Suppressor macrophage treated with lipopolysaccharide for 1 hour (primary cell): ENCODE results near the gene CCR6.
"Not testable (repeated sequence)": the region's sequence is repeated elsewhere in the genome, so short reads cannot be mapped to it uniquely, and the experiment has no call there.

ENCODE experiments used
- DNase-seq, 3 donors: peaks; one replicate each; pipeline ENCODE4 v3.0.0-alpha.2; 2020 to 2022

Gene CCR6

DNA sequence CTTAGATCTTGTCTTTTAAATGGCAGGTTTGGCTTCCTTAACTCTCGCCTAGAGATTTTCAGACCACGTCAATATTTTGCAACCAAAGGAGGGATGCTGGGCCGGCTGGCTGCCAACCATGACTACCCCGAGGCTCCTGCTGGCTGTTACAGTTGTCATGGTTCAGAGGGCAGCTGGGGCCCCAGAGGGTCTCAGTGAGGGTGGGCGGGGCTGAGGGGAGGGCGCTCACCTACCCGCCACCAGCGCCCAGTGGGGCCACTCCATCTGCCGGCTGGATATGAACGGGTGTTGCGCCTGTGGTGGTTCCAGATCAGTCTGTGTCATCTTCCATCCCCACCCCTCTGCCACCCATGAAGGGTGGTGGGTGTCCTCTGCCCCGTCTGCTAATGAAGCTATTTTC lies 22.6 kb downstream of the CCR6 start:
- DNase-seq, result no peak

DNA sequence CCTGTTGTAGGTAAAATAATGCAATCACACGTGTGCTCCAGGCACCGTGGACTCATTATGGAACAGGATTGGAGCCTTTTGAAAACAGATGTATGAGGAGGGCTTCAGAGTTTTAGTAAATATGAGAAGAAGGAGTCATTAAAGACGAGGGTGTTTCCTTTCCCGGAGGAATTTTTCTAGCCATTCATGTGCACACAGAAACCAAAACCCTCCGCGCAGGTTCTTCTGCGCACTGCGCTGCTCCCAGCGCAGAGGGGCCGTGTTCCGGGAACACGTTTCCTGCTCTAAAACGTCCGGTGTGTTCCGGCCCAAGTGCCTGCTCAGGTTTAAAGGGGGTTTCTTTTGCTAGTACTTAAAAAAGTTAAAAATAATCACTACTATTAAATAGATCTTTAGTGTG lies 23.2 kb downstream of the CCR6 start:
- peak in 2 of 3 donors; percentile 20 to 30 for DNase-seq

- DNase-seq, result no peak
Observed at GRCh38 chr6:167146977-167147376, 24.1 kb downstream of the CCR6 start.

DNA sequence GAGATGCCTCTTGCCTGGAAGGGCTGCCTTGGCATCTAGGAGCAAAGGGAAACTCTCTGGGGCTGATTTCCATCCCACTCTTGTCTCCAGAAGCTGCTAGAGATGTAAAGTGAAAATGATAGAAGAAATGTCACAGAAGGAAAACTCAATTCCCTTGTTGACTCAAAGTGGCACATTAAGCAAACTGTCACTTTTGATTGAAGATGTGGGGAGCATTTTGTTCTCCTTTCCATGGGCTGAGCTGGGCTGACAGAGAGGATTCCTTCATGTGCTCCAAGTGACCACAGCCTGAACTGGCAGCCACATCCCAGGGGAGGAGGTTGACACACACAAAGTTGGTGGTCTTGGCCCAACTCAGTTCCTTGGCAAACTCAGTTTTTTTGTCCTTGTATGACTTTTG lies 25.1 kb downstream of the CCR6 start:
- DNase-seq, result peak; percentile 24 to 49 (median 36)

DNA sequence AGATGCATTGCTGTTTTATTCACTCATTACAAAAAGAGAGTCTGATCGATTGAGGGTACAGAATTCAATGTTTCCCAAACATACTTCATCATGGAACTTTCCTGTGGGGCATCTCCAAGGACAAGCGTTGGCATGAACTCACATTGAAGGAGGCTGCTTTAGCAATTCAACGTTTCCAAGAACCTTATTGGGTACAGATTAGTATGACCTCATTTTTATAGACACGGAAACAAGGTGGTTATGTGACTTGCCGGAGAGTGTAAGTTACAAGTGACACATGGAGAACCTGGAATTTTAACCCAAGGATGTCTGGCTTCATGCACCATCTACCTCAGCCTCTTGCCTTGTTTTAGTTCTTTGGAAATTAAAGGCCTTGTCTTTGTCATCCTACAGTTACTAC lies 26.1 kb downstream of the CCR6 start:
- no peak for DNase-seq

GRCh38 chr6:167150941-167151549 lies 28.1 kb downstream of the CCR6 start:
- DNase-seq, result peak; percentile 53 to 81 (median 79)

- DNase-seq, result no peak
Observed at GRCh38 chr6:167151648-167152047, 28.8 kb downstream of the CCR6 start.

- peak; percentile 24 to 43 (median 29) for DNase-seq
Observed at GRCh38 chr6:167152862-167153261, 30.0 kb downstream of the CCR6 start.

GRCh38 chr6:167153521-167153959 lies 30.6 kb downstream of the CCR6 start:
- peak; percentile 95 to 100 (median 99) for DNase-seq

- no peak for DNase-seq
Observed at GRCh38 chr6:167154291-167154690, 31.4 kb downstream of the CCR6 start.

GRCh38 chr6:167154895-167155294 lies 32.0 kb downstream of the CCR6 start:
- peak in 2 of 3 donors; percentile 32 to 48 for DNase-seq

GRCh38 chr6:167157414-167157813 lies 34.5 kb downstream of the CCR6 start:
- no peak for DNase-seq

DNA sequence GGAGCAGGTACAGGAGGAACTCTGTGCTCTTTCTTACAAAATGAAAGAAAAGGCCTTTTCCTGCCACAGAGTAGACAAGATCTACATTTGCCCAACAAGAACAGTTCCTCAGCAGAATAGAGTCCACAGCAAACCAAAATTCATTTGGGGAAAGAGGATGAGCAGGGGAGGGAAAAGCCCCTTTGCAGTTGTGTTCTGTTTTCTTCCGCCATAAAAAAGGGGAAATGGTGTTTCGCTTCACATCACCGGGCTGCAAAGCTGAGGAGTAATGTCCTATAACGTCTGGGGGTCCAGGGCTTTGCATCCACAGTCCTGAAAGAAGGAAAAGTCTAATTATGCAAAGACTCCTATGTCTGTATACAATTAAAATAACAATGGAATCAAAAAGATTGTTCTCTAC lies 35.0 kb downstream of the CCR6 start, which contains the start of gene GPR31:
Gene GPR31 (minus strand): TSS at position 118 of the 400 bp plus-strand sequence. CDS start 149 bp downstream, outside the sequence.
- peak; percentile 75 to 87 (median 85) for DNase-seq

DNA sequence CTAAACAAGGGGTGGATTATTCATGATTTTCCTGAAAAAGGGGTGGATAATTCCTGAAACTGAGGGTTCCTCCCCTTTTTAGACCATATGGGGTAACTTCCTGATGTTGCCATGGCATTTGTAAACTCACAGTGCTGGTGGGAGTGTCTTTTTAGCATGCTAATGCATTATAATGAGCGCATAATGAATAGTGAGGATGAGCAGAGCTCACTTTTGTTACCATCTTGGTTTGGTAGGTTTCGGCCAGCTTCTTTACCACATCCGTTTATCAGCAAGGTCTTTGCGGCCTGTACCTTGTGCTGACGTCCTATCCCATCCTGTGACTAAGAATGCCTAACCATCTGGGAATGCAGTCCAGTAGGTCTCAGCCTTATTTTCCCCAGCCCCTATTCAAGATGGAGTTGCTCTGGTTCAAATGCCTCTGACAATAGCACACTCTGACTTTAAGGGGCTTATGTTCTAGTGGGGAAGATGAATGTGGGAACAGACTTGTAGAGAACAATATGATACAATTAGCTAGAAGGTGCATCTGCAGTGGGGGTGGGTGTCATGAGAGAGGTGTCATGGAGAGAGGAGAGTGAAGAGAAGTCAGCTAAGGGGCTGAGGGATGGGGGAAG lies 39.1 kb downstream of the CCR6 start:
- no peak for DNase-seq

GRCh38 chr6:167162591-167162990 lies 39.7 kb downstream of the CCR6 start:
- no peak for DNase-seq

DNA sequence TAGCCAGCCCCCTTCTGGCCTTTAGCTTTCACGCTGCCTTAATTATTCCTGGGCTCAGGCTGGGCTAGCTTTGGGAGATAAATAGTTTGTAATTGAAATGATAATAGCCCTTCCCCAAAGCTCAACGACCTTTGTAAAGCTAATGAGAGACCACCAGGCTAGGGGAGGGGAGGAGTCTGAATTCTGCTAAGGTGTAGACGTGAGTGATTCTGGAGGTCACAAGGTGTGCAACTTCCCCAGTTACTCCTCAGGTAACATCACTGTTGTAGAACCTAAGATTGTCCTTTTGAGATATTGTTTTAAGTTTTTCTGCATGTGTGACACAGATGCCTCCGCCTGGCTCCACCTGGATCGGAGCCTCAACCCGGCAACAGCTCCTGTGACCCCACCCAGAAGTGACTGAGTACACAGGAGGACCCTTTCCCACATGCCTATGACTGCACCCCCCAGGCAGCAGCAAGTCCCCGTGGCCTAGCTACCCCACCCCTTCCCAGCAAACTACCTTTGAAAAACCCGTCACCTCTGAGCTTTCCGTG lies 40.6 kb downstream of the CCR6 start:
- DNase-seq, result no peak

GRCh38 chr6:167164261-167164660 lies 41.4 kb downstream of the CCR6 start:
- DNase-seq, result peak; percentile 32 to 74 (median 59)

GRCh38 chr6:167165858-167166471 lies 43.1 kb downstream of the CCR6 start:
- peak; percentile 22 to 75 (median 72) for DNase-seq

DNA sequence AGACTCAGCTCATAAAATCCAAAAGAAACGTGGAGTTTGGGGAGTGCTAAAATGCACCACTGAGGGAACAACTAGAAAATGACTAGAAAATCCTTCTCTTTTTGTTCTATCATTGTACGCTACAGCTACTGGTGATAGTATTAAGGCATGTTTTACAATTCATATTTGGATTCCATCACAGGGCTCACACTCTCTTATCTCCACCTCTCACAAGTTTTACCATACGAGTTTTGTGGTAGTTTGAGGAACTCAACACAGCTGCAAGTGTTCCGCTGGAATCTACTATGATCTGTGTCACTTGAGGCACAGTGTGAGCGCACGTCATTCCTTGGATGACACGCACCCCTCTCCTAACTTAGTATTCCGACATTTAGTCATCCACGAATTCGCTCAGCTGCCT lies 44.8 kb downstream of the CCR6 start:
- peak; percentile 38 to 58 (median 51) for DNase-seq

DNA sequence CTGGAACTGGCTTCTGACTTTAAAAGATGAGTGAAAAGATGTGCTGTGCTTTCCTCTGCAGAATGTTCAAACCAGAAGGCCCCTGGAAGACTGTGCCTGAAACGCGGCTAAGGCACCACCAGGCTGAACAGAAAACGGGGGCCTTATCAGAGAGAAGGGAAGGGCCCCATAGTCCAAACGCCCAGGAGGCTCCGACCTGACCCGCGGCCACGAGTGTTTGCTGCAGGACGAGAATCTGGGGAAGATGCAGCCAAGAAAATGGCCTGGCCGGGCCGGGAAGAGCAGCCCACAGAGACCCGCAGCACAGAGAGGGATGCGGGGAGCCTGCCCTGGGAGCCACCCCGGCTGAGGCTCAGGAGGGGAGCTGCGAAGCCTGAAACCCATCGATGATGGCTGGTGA lies 45.4 kb downstream of the CCR6 start:
- not testable (repeated sequence) for DNase-seq

- not testable (repeated sequence) for DNase-seq
Observed at GRCh38 chr6:167169867-167170266, 47.0 kb downstream of the CCR6 start.

- not testable (repeated sequence) for DNase-seq
Observed at GRCh38 chr6:167171300-167171699, 48.4 kb downstream of the CCR6 start.

GRCh38 chr6:167172011-167172410 lies 49.1 kb downstream of the CCR6 start:
- DNase-seq, result not testable (repeated sequence)

DNA sequence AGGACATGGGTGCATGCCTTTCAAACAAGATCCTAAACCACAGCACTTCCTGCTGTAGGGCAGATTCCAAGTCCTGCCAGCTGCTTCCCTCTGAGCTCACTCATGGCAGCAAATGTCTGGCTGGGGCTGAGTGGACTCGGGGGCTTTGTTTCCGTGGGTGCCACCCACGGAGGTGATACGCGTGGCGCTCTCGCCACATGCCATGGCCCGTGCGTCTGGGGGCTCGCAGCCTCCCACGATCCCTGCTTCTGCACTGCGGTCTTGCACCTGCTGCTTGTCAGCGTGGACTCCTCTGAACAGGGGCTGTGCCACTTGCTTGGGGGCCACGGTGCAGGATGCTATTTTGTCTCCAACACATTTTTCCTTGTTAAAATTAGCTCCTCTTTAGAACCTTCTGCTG lies 54.4 kb downstream of the CCR6 start:
- DNase-seq, result not testable (repeated sequence)
